ENCODE results near the gene FASN.

The FASN gene

DNA sequence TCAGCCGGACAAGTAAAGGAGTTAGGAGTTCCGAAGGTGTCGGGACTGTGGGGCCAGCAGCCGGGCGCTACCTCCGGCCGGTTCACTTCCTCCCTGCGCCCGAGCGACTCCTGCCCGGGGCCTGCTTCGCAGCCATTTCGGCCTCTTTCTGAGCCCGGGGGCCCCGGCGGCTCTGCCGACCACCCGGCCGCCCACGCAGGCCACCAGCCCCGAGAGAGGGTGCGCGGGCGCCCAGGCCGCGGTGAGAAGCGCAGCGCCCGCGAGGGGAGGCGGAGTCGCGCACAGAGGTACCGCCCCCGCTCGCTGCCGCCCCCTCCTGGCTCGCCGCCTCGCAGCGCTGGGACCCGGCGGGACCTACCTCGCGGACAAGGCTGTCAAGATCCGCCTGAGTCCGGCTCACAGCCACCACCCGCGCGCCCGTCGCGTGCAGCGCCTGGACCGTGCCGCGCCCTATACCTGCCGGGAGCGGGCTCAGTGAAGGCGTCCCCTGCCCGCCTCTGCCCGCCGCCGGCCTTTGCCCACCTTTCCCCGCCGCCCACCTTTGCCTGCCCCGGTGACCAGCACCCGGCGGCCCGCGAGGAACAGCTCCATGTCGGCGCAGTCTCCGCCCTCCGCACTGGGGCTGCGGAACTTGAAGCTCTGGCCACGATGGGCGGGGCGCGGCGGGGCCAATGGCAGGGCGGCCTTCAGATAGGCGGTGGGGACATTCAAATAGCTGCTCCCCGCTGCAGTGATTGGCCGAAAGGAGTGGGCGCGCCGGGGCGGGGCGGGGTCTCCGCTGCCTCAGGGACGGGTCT lies 60.7 kb downstream of the FASN start, which contains the start of gene DCXR:
Gene DCXR, minus strand, starts transcription at position 606 of the 797 bp plus-strand sequence. Its CDS starts 15 bp downstream, at position 591.
- DNase-seq: peak; percentile 97 to 98

DNA sequence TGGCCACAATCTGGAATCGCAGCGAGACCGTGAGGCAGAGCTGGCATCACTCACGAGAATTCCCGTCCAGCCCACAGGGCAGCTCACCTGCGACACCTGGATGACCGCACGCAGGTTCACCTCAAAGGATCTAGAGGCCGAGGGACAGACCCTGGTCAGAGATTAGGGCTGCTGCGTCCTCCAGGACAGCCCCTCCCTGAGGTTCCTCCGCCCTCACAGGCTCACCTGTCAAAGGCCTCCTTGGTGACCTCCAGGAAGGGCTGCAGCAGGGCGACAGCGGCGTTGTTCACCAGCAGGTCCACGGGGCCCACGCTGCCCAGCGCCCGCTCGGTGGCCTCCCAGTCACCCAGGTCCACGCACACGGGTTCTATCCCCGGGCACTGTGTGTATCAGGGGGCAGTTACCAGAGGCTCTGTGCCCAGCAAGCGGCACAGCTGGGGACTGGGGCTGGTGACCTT lies 61.4 kb downstream of the FASN start:
- DNase-seq: no peak

DNA sequence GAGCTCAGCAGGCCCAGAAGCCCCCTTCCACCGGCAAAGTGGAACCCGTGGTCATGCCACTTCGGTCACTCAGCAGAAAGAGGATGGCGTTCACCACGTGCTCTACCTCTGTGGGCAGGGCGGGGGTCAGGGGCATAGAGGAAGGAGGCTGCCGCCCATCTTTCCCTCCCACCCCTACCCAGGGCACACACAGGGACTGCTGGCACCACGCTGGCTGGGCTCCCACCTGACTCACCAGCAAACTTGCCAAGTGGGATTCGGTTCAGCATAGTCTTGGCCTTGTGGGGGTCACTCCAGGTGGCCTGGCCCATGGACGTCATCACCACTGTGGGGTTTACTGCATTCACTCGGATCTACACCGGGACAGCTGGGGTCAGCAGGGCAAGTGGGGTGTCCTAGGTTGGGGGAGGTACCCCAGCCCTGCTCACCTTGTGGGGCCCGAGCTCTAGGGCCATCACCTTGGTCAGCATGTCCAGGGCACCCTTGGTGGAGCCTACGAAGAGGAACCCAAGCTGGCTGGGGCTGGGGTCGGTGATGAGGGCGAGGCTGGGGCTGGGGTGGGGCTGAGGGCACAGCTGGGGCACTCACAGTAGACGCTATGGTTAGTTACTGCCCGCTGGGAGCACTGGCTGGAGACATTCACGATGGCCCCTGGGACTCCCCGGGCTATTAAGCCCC lies 61.9 kb downstream of the FASN start:
- no peak for DNase-seq

DNA sequence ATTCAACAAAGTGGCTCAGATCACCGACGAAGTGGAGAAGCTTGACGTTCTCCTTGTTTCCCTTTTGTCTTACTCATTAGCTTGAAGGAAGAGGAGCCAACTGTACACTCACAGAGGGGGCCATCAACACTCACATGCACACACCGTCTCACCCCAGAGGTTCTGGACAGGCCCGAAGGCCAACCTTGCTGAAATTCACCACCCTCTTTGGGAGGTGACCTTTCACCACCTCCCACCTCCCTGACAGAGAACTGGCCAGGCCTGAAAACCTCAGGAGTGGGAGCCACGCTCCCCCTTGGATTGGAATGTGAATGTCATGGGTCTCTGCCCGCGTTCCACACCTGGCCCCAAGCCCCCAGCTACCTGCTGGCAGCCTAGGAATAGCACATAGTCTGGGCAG lies 62.5 kb downstream of the FASN start:
- no peak for DNase-seq

DNA sequence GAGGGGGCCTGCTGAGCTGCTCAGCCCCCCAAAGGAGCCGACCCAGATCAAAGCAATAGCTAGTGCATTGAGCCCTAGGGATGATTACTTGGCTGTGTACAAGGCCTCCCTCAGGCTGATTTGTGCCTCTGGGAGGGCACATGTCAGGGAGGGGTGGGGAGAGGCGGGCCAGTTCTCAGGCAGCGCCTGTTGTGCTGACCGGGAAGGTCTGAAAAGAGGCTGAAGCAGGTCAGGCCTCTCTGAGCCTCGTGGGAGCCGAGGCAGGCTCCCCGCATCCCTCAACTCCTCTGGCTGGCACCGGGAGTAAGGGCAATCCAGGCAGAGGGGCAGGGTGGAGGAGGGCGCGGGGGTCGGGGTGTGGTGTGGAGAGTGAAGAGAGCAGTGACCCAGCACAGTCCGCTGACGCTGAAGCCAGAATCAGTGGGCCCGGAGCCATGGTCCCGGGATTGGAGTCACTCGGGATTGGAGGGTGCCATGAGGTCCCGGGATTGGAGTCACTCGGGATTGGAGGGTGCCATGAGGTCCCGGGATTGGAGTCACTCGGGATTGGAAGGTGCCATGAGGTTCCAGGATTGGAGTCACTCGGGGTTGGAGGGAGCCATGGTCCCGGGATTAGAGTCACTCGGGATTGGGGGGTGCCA lies 63.5 kb downstream of the FASN start:
- DNase-seq: no peak

DNA sequence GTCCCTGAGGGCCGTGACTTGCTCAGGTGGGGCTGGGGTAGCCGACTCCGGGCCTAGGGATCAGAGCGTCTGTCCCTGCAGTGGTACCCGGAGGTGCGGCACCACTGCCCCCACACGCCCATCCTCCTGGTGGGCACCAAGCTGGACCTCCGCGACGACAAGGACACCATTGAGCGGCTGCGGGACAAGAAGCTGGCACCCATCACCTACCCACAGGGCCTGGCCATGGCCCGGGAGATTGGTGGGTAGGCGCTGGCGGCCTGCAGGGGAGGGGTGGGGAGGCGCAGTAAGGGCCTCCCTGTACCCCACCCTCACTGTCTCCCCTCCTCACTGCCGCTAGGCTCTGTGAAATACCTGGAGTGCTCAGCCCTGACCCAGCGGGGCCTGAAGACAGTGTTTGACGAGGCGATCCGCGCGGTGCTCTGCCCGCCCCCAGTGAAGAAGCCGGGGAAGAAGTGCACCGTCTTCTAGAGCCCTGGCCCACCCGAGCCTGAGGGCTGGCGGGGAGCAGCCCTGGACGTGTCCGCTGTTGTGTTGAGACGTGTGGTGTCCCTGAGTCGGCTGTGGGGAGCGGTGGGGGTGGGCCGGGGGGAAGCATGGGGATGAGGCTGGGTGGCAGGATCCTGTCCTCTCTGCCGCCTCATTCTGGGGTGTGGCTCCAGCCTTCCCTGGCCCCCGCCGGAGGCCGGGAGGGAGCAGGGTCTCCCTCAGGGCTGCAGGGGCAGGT lies 64.5 kb downstream of the FASN start:
- no peak for DNase-seq

DNA sequence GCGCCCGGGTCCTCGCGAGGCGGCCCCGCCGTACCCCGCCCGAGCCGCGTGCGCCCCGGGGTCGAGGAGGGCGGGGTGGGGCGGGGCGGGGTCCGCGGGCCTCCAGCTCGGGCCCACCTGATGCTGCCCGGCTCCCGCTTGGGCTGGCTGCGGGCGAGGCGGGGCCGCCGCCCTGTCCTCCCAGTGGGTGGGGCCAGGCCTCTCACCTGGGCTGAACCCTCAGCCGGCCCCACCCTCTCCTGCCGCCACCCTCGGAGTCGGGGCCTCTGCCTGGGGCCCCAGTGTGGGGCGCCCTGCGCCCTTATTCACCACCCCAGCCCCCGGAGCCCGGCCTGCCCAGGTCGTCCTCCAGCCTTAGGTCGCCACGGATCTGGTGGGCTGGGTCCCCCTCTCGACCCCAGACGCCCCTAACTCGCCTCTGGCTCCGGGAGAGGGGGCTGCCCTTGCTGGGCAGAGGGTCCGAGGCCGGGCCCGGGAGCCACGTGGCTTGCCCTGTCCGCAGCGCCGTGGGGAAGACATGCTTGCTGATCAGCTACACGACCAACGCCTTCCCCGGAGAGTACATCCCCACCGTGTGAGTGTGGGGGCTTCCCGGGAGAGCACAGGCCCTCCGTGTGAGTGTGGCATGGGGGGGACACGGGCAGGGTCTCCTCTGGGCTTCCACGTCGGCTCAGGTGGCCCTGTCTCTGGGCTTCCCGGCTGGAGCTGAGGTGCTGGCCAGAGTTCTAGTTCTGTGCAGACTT lies 66.0 kb downstream of the FASN start:
- peak; percentile 58 to 64 for DNase-seq

DNA sequence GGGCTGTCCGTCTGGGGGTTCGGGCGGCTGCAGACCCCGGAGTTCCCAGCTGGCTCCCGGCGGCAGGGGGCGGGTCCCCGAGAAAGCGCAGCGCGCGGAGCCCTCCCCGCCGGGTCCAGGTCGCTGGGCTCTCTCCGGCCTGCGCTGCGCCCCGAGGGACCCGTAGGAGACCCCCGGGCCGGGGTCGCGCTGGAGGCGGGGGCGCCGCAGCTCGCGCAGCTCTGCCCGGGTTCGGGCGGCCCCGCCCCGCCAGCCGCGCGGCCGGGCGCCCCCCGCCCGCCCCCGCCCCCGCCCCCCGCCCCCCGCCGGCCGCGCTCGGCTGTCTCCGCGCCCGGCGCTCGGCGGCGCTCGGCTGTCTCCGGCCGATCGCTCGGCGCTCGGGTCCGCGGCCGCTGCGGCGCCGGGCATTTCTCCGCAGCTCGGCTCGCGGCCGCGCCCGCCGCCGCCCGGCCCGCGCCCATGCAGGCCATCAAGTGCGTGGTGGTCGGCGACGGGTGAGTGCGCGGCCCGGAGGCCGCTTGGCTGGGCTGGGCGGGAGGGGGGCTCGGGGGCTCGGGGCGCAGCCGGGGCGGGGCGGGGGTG lies 66.6 kb downstream of the FASN start, which contains the start of gene RAC3:
Gene RAC3, plus strand, starts transcription at position 376 of the 582 bp plus-strand sequence. Its CDS starts 84 bp downstream, at position 460.
- DNase-seq: no peak

DNA sequence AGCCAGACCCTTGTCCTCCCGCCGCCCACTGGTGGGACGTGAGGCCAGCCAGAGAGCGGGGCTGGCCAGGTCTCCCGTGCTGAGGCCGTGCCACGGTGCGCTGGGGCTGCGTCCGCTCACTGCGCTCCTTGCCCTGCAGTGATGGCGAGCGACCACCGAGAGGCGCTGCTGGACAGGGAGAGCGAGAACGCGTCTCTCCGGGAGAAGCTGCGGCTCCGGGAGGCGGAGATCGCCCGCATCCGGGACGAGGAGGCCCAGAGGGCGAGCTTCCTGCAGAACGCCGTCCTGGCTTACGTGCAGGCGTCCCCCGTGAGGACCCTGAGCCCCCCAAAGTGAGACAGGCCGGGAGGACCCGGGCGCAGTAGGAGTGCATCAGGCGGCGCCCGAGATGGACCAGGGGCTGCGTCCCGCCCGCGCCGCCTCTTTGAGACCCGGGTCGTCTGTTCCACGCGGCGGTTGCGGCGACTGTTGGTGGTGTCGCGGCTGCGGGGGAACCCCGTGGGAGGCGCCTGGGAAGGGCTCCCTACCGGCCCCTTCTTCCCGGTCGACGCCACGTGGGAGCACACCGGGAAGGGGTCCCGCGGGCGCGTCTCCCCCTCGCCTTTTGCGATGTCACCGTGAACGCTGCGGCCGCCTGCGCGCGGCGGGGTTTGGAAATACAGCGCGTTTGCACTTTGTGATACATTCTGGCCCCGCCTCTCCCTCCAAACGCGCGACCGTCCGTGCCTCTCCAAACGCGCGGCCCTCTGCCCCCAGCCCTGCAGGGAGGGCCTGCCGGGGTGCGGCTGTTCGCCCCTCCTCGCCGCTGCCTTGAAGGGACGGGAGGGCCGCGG lies 67.3 kb downstream of the FASN start:
- DNase-seq: peak; percentile 86 to 88

DNA sequence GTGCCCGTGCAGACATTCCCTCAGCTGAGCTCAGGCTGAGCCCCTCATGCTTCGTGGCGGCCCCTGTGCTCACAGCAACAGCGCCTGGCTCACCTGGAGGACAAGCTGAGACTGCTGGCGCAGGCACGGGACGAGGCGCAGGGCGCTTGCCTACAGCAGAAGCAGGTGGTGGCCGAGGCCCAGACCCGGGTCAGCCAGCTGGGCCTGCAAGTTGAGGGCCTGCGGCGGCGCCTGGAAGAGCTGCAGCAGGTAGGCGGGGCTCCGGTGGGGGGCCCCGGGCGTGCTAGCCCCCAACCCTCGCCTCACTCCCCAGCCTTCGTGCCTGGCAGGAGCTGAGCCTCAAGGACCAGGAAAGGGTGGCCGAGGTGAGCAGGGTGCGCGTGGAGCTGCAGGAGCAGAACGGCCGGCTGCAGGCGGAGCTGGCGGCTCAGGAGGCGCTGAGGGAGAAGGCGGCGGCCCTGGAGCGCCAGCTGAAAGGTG lies 68.0 kb downstream of the FASN start:
- DNase-seq: no peak

DNA sequence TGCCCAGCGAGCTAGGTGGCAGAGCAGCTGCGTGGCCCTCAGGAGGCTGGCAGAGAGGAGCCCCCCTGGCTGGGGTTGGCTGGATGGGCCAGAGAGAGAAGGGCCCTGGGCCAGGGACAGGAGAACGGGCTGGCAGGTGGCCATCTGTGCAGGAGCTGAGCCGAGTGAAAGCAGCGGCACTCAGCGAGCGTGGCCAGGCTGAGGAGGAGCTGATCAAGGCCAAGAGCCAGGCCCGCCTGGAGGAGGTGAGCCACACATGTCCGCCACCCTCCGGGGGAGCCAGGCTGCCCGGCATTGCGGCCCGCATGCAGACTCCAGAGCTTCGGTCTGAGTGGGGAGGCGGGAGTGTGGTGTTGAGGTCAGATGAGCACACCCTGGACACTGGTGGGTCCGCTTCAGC lies 68.6 kb downstream of the FASN start:
- DNase-seq: no peak

DNA sequence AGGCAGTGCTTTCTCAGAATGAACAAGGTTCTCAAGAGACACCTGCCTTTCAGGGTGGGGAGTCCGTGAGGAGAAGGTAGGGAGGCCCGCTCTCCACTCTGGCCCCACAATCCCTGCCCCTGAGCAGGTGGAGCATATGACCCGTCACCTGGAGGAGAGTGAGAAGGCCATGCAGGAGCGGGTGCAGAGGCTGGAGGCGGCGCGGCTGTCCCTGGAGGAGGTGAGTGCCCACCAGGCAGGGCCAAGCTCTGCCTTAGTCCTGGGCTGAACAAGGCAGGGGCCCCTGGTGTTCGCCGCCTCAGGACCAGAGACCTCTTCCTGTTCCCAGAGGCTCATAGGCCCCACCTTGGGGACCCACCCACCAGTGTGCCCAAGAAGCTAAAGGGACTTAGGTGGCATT lies 69.1 kb downstream of the FASN start:
- DNase-seq: no peak

Measured in activated CD4-positive, alpha-beta T cell treated with anti-CD3 and anti-CD28 coated beads, Interleukin-2, amount 50 U/mL, for 48 hours (primary cell).